IMR-90 (cell line): ENCODE measurements around the gene GPR37. TPM values are rescaled to one million over a fixed set of nuclear protein-coding genes. Genes with fewer than 3 reads are reported as not detected.

Source experiments
- ATAC-seq: fragments of 200-7000 bp; cut with Tn5 transposase; 2 replicates; pipeline ENCODE4 v1.9.1; 2020; ENCODE audit warnings: low read depth, mild to moderate bottlenecking, moderate library complexity
- BruUV-seq: library from RNA; stranded (reverse); fragments of 400-500 nt; replicated peaks from 2 replicates; lab custom pipeline; 2021; lab: Mats Ljungman, UMichigan
- CTCF ChIA-PET: fragments of 300-600 bp; formaldehyde crosslinking; extraction: SDS; loops from one replicate; lab custom pipeline; 2021; ENCODE audit warnings: antibody characterized with exemption; lab: Yijun Ruan, JAX
- POLR2A ChIA-PET: fragments of 300-600 bp; sonication (Branson Sonifier 250); formaldehyde crosslinking; loops from one replicate; lab custom pipeline; 2022; ENCODE audit warnings: antibody characterized with exemption; ENCODE audit not compliant: unreplicated experiment; lab: Charles Lee
- DNase-seq: peaks from one replicate; pipeline ENCODE4 v3.0.0; 2013
- H2AFZ ChIP-seq: replicated peaks from 2 replicates; pipeline ENCODE3; 2013; ENCODE audit warnings: low read length, mild to moderate bottlenecking; ENCODE audit not compliant: poor library complexity
- H2AK5ac ChIP-seq: 2 replicates; pipeline ENCODE4 v1.6.1; 2013; ENCODE audit warnings: low read depth, low read length, inconsistent platforms
- H2AK9ac ChIP-seq: replicated peaks from 2 replicates; pipeline ENCODE3; 2013; ENCODE audit warnings: mild to moderate bottlenecking, low read depth, low read length, moderate library complexity; ENCODE audit not compliant: poor library complexity
- H2BK120ac ChIP-seq: 2 replicates; pipeline ENCODE4 v1.6.1; 2013; ENCODE audit warnings: low read depth, low read length, inconsistent platforms
- H2BK15ac ChIP-seq: 3 replicates; pipeline ENCODE4 v1.6.1; 2013; ENCODE audit warnings: low read depth, low read length, inconsistent platforms
- H2BK20ac ChIP-seq: 2 replicates; pipeline ENCODE4 v1.6.1; 2013; ENCODE audit warnings: low read depth, mild to moderate bottlenecking, inconsistent platforms, low read length, moderate library complexity
- H2BK5ac ChIP-seq: 2 replicates; pipeline ENCODE4 v1.6.1; 2013; ENCODE audit warnings: mild to moderate bottlenecking, low read depth, low read length, inconsistent platforms; ENCODE audit not compliant: poor library complexity, severe bottlenecking
- H3K14ac ChIP-seq: replicated peaks from 2 replicates; pipeline ENCODE4 v1.6.1; 2013; ENCODE audit warnings: low read depth, low read length, inconsistent platforms
- H3K18ac ChIP-seq: 2 replicates; pipeline ENCODE4 v1.6.1; 2013; ENCODE audit warnings: low read depth, low read length, control low read depth
- H3K23ac ChIP-seq: 2 replicates; pipeline ENCODE4 v1.6.1; 2013; ENCODE audit warnings: low read depth, low read length, inconsistent platforms
- H3K27ac ChIP-seq: 2 replicates; pipeline ENCODE4 v1.5.1; 2013; ENCODE audit warnings: mild to moderate bottlenecking, control low read depth, low read length; ENCODE audit not compliant: insufficient read depth
- H3K27me3 ChIP-seq: 2 replicates; pipeline ENCODE4 v1.6.1; 2013; ENCODE audit warnings: low read length; ENCODE audit not compliant: control insufficient read depth, insufficient read depth
- H3K36me3 ChIP-seq: 2 replicates; pipeline ENCODE4 v1.6.1; 2013; ENCODE audit warnings: low read length, mixed read lengths; ENCODE audit not compliant: control insufficient read depth, insufficient read depth
- H3K4ac ChIP-seq: 2 replicates; pipeline ENCODE4 v1.6.1; 2013; ENCODE audit warnings: low read depth, low read length, inconsistent platforms
- H3K4me1 ChIP-seq: 2 replicates; pipeline ENCODE4 v1.6.1; 2013; ENCODE audit warnings: low read length, mixed read lengths; ENCODE audit not compliant: control insufficient read depth, insufficient read depth
- H3K4me2 ChIP-seq: 2 replicates; pipeline ENCODE4 v1.6.1; 2013; ENCODE audit warnings: low read depth, mild to moderate bottlenecking, control low read depth, low read length, moderate library complexity
- H3K4me3 ChIP-seq: 2 replicates; pipeline ENCODE4 v1.5.1; 2013; ENCODE audit warnings: low read depth, mild to moderate bottlenecking, control low read depth, low read length, moderate library complexity; ENCODE audit not compliant: insufficient read depth
- H3K56ac ChIP-seq: 2 replicates; pipeline ENCODE4 v1.6.1; 2013; ENCODE audit warnings: low read length, inconsistent platforms; ENCODE audit not compliant: insufficient read depth; ENCODE audit errors: extremely low read depth
- H3K79me1 ChIP-seq, 2 experiments: 2 replicates each; pipeline ENCODE4 v1.6.1; 2013; ENCODE audit warnings: low read length in 2 of 2, inconsistent platforms in 1 of 2, low read depth in 1 of 2
- H3K9ac ChIP-seq: 2 replicates; pipeline ENCODE4 v1.6.1; 2013; ENCODE audit warnings: low read depth, low read length, control low read depth
- H3K9me1 ChIP-seq: 2 replicates; pipeline ENCODE4 v1.6.1; 2013; ENCODE audit warnings: low read length, inconsistent platforms; ENCODE audit not compliant: insufficient read depth
- H3K9me3 ChIP-seq: 2 replicates; pipeline ENCODE4 v1.6.1; 2013; ENCODE audit warnings: low read length; ENCODE audit not compliant: control insufficient read depth, insufficient read depth
- H4K20me1 ChIP-seq: 2 replicates; pipeline ENCODE4 v1.6.1; 2013; ENCODE audit warnings: low read length, inconsistent platforms; ENCODE audit not compliant: insufficient read depth
- H4K5ac ChIP-seq: 2 replicates; pipeline ENCODE4 v1.6.1; 2013; ENCODE audit warnings: mild to moderate bottlenecking, low read depth, low read length, control low read depth
- H4K8ac ChIP-seq, 2 experiments: 2 replicates each; pipeline ENCODE4 v1.6.1; 2013; ENCODE audit warnings: low read depth in 2 of 2, low read length in 2 of 2, control low read depth in 1 of 2, inconsistent platforms in 1 of 2
- H4K91ac ChIP-seq: 2 replicates; pipeline ENCODE4 v1.6.1; 2013; ENCODE audit warnings: low read depth, low read length, inconsistent platforms; ENCODE audit not compliant: insufficient read depth
- CEBPB ChIP-seq: IDR thresholded peaks from 2 replicates; pipeline ENCODE4 v1.6.1; 2012; ENCODE audit warnings: low read depth, low read length, improper control_type of control experiment
- MAFK ChIP-seq: IDR thresholded peaks from 2 replicates; pipeline ENCODE4 v1.6.1; 2012; ENCODE audit warnings: low read depth, low read length, improper control_type of control experiment
- MAZ ChIP-seq: IDR thresholded peaks from 2 replicates; pipeline ENCODE4 v1.6.1; 2012; ENCODE audit warnings: low read depth, mild to moderate bottlenecking, low read length, improper control_type of control experiment, moderate library complexity, borderline replicate concordance
- MXI1 ChIP-seq: IDR thresholded peaks from 2 replicates; pipeline ENCODE4 v1.6.1; 2012; ENCODE audit warnings: low read depth, mild to moderate bottlenecking, low read length, moderate library complexity, borderline replicate concordance
- NFE2L2 ChIP-seq: fragments of 150-350 bp; IDR thresholded peaks from 2 replicates; pipeline ENCODE4 v1.6.1; 2016; ENCODE audit warnings: low read depth, mild to moderate bottlenecking, low read length
- RCOR1 ChIP-seq: IDR thresholded peaks from 2 replicates; pipeline ENCODE4 v1.6.1; 2012; ENCODE audit warnings: mild to moderate bottlenecking, low read length, improper control_type of control experiment; ENCODE audit not compliant: insufficient replicate concordance
- WGBS, 2 experiments: methylation state at CpG; one replicate each; pipeline versions ENCODE4 v1.1.5 to v1.1.7; 2013; ENCODE audit warnings: missing lambda C conversion rate in 2 of 2; ENCODE audit not compliant: insufficient read length in 1 of 2; ENCODE audit errors: extremely low coverage in 2 of 2; 5-methylcytosine and 5-hydroxymethylcytosine counted together
- dilution Hi-C: fragments of 300-500 bp; cut with HindIII; formaldehyde crosslinking; loops from one replicate; pipeline ENCODE4 v1.14.3; 2018; ENCODE audit warnings: low sequenced_read_pairs; ENCODE audit not compliant: unreplicated experiment
- in situ Hi-C: fragments of 300-500 bp; cut with MboI; formaldehyde crosslinking; loops from 3 replicates; pipeline ENCODE4 v1.14.3; 2019; ENCODE audit warnings: low sequenced_read_pairs, inconsistent platforms, mixed read lengths
- intact Hi-C: fragments of 100-400 bp; cut with micrococcal nuclease; formaldehyde crosslinking; loops from 2 replicates; pipeline ENCODE4 v1.10.0; 2022
- polyA plus RNA-seq, 3 experiments: library from polyadenylated mRNA; depleted of rRNA; stranded (reverse); fragments of >200 nt; gene quantifications; 2 replicates each; pipeline ENCODE4 v1.2.3, GENCODE V29; 2012; ENCODE audit warnings: low replicate concordance in 1 of 3
- total RNA-seq: library from RNA; depleted of rRNA; stranded (reverse); fragments of >200 nt; gene quantifications from 2 replicates; pipeline ENCODE4 v1.2.3, GENCODE V29; 2012

Gene GPR37
- total and polyA plus RNA-seq, 2 of the 4 experiments (the other 2 are of a cell fraction): 4.6 to 9.3 TPM

GRCh38 chr7:124720195-124720594 lies 45.4 kb downstream of the GPR37 start:
- H2BK5ac ChIP-seq: peak overlapping the region; percentile 67
- dilution Hi-C loops: no loop called here
- H2BK20ac ChIP-seq: peak overlapping the region; percentile 81
- H3K9ac ChIP-seq: no peak overlapping the region
- WGBS, 2 experiments: no CpG with 5 or more reads among the region's 1 CpG
- in situ Hi-C loops: no loop called here
- DNase-seq: peak; percentile 92
- POLR2A ChIA-PET: no interaction called here
- peak overlapping the region; percentile 64; the same call in 1 of the 2 replicates for H3K4me2 ChIP-seq
- no peaks in the 10 kb centered on the region for H3K9me3 ChIP-seq
- H4K5ac ChIP-seq: no peak overlapping the region
- H3K4ac ChIP-seq: peak overlapping the region; percentile 29; the same call in 1 of the 2 replicates
- H3K79me1 ChIP-seq: no peaks in the 10 kb centered on the region
- ATAC-seq: peak; percentile 40
- H3K14ac ChIP-seq: no peak overlapping the region
- peak; percentile 33 for TF ChIP-seq RCOR1
- no peak for TF ChIP-seq MXI1
- TF ChIP-seq MAZ: no peak
- 0 out of 2 replicates have a peak, but pooled peaks have one; percentile 17 for TF ChIP-seq NFE2L2
- peak; percentile 97 for TF ChIP-seq CEBPB
- TF ChIP-seq MAFK: peak; percentile 65
- peaks cover 5% of the 10 kb centered on the region for H3K9me1 ChIP-seq
- H3K27ac ChIP-seq: peak overlapping the region; percentile 57; the same call in 1 of the 2 replicates
- H3K4me3 ChIP-seq: no peak overlapping the region
- H4K8ac ChIP-seq: peak overlapping the region in 1 of 2 experiments; percentile 44; a peak in 1 of 4 replicates
- no peak overlapping the region for H2AK5ac ChIP-seq
- H2BK120ac ChIP-seq: peak overlapping the region; percentile 73; the same call in 1 of the 2 replicates
- H4K91ac ChIP-seq: peak overlapping the region; percentile 16; the same call in 1 of the 2 replicates
- H3K36me3 ChIP-seq: no peaks in the 10 kb centered on the region
- no peaks in the 10 kb centered on the region for H4K20me1 ChIP-seq
- intact Hi-C loops: loop anchor here (10.0 kb wide), 1 partner anchor 185 kb away; no protein-coding TSS in a partner anchor
- no peak overlapping the region for H2AFZ ChIP-seq
- peak overlapping the region; percentile 38; the same call in 1 of the 2 replicates for H3K18ac ChIP-seq
- H3K27me3 ChIP-seq: no peaks in the 10 kb centered on the region
- H2BK15ac ChIP-seq: no peak overlapping the region
- CTCF ChIA-PET: no interaction called here
- no peak overlapping the region for H3K56ac ChIP-seq
- no TSS peak for BruUV-seq
- no peak overlapping the region for H2AK9ac ChIP-seq
- peaks cover 8% of the 10 kb centered on the region for H3K4me1 ChIP-seq
- H3K23ac ChIP-seq: no peak overlapping the region
